ENCODE data around the gene RPN2. TPM values are rescaled to one million over a fixed set of nuclear protein-coding genes. Genes with fewer than 3 reads are reported as not detected.

RPN2 gene
- total RNA-seq, 4 donors from 2014 or later = 95.2 to 116 (median 109) TPM

DNA sequence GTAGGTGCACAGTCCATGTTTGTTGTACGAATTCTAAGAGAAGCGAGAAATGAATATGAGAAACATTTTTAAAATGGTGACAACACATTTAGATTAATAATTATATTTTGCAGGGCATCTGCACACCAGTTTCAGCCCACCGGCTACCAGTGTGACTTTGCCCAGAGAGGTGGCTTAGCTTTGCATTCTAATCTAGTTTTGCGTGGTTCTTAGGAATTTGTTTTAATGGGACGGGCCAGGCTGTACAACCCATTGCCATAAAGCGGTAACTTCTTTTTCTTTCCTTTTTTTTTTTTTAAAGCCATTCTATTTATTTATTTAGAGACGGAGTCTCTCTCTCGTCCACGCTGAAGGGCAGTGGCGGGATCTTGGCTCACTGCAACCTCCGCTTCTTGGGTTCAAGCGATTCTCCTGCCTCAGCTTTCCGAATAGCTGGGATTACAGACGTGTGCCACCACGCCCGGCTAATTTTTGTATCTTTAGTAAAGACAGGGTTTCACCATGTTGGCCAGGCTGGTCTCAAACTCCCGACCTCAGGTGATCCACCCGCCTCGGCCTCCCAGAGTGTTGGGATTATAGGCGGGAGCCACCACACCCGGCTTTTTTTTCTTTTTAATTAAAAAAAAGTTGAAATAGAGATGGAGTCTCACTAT, 111.2 kb downstream of the RPN2 start:
- no peak for DNase-seq
- peak overlapping the region; percentile 85 to 96 (median 92) for H3K27ac ChIP-seq
- H3K27me3 ChIP-seq = no peaks in the 10 kb centered on the region
- TF ChIP-seq, protein P1, sequence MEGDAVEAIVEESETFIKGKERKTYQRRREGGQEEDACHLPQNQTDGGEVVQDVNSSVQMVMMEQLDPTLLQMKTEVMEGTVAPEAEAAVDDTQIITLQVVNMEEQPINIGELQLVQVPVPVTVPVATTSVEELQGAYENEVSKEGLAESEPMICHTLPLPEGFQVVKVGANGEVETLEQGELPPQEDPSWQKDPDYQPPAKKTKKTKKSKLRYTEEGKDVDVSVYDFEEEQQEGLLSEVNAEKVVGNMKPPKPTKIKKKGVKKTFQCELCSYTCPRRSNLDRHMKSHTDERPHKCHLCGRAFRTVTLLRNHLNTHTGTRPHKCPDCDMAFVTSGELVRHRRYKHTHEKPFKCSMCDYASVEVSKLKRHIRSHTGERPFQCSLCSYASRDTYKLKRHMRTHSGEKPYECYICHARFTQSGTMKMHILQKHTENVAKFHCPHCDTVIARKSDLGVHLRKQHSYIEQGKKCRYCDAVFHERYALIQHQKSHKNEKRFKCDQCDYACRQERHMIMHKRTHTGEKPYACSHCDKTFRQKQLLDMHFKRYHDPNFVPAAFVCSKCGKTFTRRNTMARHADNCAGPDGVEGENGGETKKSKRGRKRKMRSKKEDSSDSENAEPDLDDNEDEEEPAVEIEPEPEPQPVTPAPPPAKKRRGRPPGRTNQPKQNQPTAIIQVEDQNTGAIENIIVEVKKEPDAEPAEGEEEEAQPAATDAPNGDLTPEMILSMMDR (IDR thresholded peaks at IDR 0.05) = no peak
- no peak for TF ChIP-seq POLR2A (IDR thresholded peaks at IDR 0.05)
- H3K4me3 ChIP-seq = peak overlapping the region; percentile 75 to 88 (median 85)
- no peaks in the 10 kb centered on the region for H3K36me3 ChIP-seq
- peaks cover 0 to 18% (median 0%) of the 10 kb centered on the region in 4 donors for H3K4me1 ChIP-seq
- H3K9me3 ChIP-seq = no peaks in the 10 kb centered on the region

Other genes starting within 250 kb of the RPN2 start
- gene SAMHD1, start 227.6 kb upstream of the RPN2 start, total RNA-seq = 100 to 1,000 TPM in 1 of 4 donors, 10 to 100 TPM in 3; 26.4 to 195 (median 77.5) TPM
- gene RBL1, start 83.3 kb upstream of the RPN2 start, total RNA-seq = 10 to 100 TPM in 1 of 4 donors, 1 to 10 TPM in 3; 5.8 to 33.8 (median 5.9) TPM
- gene MROH8, start 218 bp downstream of the RPN2 start, total RNA-seq = 10 to 100 TPM in 1 of 4 donors, 1 to 10 TPM in 2, under 1 TPM in 1; 0.54 to 14.0 (median 3.2) TPM
- gene GHRH, start 82.5 kb downstream of the RPN2 start, total RNA-seq = not detected
- 10 to 100 TPM; 19.8 to 31.4 (median 24.8) TPM for gene MANBAL, start 110.3 kb downstream of the RPN2 start, total RNA-seq
- 100 to 1,000 TPM in 3 of 4 donors, 10 to 100 TPM in 1; 85.8 to 187 (median 146) TPM for gene SRC, start 166.8 kb downstream of the RPN2 start, total RNA-seq

All from Peyer's patch (tissue), 4 donors.